Testis (tissue), 2 donors: ENCODE measurements around the gene ATP13A4.

ENCODE experiments used
- CTCF ChIP-seq, 3 experiments: fragments of 450-650 bp in 2 of 3; fragments of 200-600 bp in 1 of 3; sonication (generic) in 1 of 3; IDR thresholded peaks; one replicate each; pipeline ENCODE4 v1.5.1; 2016 to 2019; ENCODE audit warnings: antibody characterized with exemption in 3 of 3, mild to moderate bottlenecking in 2 of 3, moderate library complexity in 1 of 3
- POLR2A ChIP-seq: fragments of 450-650 bp; IDR thresholded peaks from one replicate; pipeline ENCODE4 v1.6.1; 2017; ENCODE audit warnings: antibody characterized with exemption, mild to moderate bottlenecking, moderate library complexity

- no peak for TF ChIP-seq CTCF (IDR thresholded peaks at IDR 0.05)
- TF ChIP-seq POLR2A: no peak
These were observed 115.3 kb downstream of the ATP13A4 start for GRCh38 chr3:193439423-193439822.
